Bronchial epithelial cell (primary cell): ENCODE results near the gene MARCHF3. TPM values are rescaled to one million over a fixed set of nuclear protein-coding genes. Genes with fewer than 3 reads are reported as not detected.
A peak's percentile ranks its signal among the peaks of the same experiment; 100 is the strongest.
"Not testable (repeated sequence)": the region's sequence is repeated elsewhere in the genome, so short reads cannot be mapped to it uniquely, and the experiment has no call there.

ENCODE experiments used
- DNase-seq: peaks from one replicate; pipeline ENCODE4 v3.0.0-alpha.2; 2010; ENCODE audit warnings: low read depth
- FAIRE-seq: peaks from 2 replicates; lab custom pipeline; 2011; peaks lifted over from hg19 to GRCh38; lab: Jason Lieb, UNC
- H3K27me3 ChIP-seq: 2 replicates; pipeline ENCODE4 v1.5.1; 2011; ENCODE audit warnings: low read length; ENCODE audit not compliant: control insufficient read depth, insufficient read depth
- H3K36me3 ChIP-seq: 2 replicates; pipeline ENCODE4 v1.5.1; 2011; ENCODE audit warnings: low read length; ENCODE audit not compliant: control insufficient read depth, insufficient read depth
- H3K4me3 ChIP-seq: 2 replicates; pipeline ENCODE4 v1.5.1; 2011; ENCODE audit warnings: mild to moderate bottlenecking, low read depth, low read length, control low read depth
- total RNA-seq: library from RNA; depleted of rRNA; stranded (reverse); fragments of >200 nt; gene quantifications from 2 replicates; pipeline ENCODE4 v1.2.1, GENCODE V29; 2014
- TF ChIP-seq, protein P1 (sequence below): IDR thresholded peaks from 2 replicates; pipeline ENCODE4 v1.5.1; 2011; ENCODE audit warnings: mild to moderate bottlenecking, moderate library complexity, low read length, control low read depth, inconsistent platforms; ENCODE audit not compliant: insufficient read depth, severe bottlenecking

Gene MARCHF3
- total RNA-seq, 1 donor from 2014 or later, result 1.6 TPM

DNA sequence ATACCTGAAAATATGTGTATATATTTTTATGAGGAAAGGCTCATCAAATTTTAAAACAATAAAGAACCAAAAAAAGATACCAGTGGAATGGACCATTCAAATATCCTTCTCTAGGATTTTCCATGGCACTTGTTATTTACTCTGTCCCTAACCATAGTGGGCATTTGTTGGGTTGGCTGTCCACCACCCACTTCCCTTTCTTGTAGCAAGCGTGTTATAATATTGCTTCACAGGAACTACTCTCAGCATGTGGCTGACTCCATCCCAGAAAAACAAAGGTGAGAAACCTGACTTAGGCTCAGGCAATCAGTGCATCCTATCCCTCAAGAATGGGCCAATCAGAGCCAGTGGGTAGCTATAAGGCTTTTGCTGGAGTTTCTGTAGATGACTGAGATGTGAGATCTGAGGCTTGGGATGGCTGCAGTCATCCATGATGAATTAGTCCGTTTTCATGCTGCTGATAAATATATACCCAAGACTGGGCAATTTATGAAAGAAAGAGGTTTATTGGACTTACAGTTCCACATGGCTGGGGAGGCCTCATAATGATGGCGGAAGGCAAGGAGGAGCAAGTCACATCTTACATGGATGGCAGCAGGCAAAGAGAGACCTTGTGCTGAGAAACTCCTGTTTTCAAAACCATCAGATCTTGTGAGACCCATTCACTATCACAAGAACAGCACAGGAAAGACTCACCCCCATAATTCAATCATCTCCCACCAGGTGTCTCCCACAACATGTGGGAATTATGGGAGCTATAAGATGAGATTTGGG is 25.7 kb upstream of the MARCHF3 start:
- FAIRE-seq, result no peak
- no peak for DNase-seq
- peaks cover 2% of the 10 kb centered on the region for H3K36me3 ChIP-seq

DNA sequence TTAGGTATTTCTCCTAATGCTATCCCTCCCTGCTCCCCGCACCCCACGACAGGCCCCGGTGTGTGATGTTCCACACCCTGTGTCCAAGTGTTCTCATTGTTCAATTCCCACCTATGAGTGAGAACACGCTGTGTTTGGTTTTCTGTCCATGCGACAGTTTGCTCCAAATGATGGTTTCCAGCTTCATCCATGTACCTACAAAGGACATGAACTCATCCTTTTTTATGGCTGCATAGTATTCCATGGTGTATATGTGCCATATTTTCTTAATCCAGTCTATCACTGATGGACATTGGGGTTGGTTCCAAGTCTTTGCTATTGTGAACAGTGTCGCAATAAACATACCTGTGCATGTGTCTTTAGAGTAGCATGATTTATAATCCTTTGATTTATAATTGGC is 23.2 kb upstream of the MARCHF3 start:
- not testable (repeated sequence) for H3K27me3 ChIP-seq, DNase-seq, FAIRE-seq, H3K36me3 ChIP-seq, H3K4me3 ChIP-seq

More for the DNA sequence above, 25.7 kb upstream of the MARCHF3 start:
- no peaks in the 10 kb centered on the region for H3K27me3 ChIP-seq
- TF ChIP-seq, protein P1, sequence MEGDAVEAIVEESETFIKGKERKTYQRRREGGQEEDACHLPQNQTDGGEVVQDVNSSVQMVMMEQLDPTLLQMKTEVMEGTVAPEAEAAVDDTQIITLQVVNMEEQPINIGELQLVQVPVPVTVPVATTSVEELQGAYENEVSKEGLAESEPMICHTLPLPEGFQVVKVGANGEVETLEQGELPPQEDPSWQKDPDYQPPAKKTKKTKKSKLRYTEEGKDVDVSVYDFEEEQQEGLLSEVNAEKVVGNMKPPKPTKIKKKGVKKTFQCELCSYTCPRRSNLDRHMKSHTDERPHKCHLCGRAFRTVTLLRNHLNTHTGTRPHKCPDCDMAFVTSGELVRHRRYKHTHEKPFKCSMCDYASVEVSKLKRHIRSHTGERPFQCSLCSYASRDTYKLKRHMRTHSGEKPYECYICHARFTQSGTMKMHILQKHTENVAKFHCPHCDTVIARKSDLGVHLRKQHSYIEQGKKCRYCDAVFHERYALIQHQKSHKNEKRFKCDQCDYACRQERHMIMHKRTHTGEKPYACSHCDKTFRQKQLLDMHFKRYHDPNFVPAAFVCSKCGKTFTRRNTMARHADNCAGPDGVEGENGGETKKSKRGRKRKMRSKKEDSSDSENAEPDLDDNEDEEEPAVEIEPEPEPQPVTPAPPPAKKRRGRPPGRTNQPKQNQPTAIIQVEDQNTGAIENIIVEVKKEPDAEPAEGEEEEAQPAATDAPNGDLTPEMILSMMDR, result no peak
- no peak overlapping the region for H3K4me3 ChIP-seq

DNA sequence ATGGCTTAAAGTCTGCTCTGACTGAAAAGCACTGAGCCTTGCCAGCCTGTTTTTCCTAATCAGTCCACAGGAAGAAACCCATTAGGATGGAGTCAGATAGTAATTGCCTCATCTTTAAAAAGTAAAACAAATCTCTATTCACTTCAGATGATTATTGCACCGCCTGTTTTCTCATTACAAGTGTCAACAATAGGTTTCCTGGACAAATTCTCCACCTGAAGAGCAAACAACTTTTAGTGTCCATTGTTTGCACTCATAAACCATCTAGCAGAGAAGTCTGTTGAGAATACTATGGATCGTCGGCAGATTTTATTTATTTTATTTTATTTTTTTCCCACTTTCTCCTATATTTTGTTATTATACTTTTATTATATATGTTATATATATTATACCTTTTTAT is 22.7 kb upstream of the MARCHF3 start:
- TF ChIP-seq, protein P1, result no peak
- FAIRE-seq, result no peak
- Histone ChIP-seq H3K36me3 (peaks cover 2% of the 10 kb centered on the region), H3K27me3 (no peaks in the 10 kb centered on the region), H3K4me3 (no peak overlapping the region)
- no peak for DNase-seq

DNA sequence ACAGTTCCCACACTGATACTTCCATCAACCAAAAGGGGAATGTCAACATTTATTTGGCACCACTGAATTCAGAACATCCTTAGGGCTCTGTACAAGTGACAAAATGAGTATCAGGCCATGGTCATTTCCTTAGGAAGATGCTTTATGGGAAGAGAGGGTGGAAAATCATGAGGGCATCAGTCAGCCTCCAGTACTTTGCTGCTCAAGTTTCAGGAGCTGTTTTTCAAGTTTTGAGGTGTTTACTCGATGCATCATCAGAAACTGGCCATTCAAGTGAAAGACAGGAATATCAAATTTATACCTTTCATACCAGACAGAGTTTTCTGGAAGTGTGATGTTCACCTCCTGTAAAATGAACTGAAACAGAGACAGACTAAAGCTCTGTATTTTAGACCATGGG is 21.2 kb upstream of the MARCHF3 start:
- Histone ChIP-seq H3K27me3 (no peaks in the 10 kb centered on the region), H3K4me3 (no peak overlapping the region), H3K36me3 (peaks cover 2% of the 10 kb centered on the region)
- FAIRE-seq (no peak), DNase-seq (peak; percentile 56)
- TF ChIP-seq, protein P1, result no peak

DNA sequence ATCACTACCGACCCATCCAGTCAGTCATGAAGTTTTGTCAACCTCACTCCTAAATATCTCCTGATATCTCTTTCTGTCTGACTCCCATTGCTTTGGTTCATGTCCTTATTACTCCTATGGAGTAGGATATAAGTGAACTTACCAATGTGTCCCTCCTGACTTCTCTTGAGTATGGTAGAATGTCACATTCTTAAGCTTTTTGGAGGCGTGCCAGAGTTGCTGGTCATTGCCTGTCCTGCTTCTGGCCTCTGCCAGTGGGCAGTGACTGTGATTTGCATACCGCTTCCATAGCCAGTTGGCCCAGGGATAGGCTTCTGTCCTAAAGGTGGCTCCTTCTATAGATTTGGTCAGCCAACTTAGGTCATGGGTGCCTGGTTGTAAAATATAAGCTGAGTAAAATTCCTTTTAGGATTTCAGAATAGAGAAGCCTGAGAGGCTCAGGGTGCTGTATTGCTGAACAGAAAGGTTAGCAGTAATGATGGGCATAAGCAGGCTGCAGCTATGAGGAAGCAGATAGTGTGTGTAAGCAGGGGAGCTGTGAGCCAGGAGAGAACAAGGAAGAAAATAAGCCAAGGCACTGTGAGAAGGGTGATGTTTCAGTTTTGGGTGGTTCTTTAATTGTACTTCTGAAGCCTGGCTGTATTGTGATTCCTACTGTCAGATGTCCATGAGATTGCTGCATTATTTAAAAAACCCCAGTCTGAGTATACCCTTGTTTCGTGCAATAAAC is 16.1 kb upstream of the MARCHF3 start:
- Histone ChIP-seq H3K36me3 (no peaks in the 10 kb centered on the region), H3K4me3 (no peak overlapping the region), H3K27me3 (no peaks in the 10 kb centered on the region)
- no peak for DNase-seq
- TF ChIP-seq, protein P1, result no peak
- no peak for FAIRE-seq

DNA sequence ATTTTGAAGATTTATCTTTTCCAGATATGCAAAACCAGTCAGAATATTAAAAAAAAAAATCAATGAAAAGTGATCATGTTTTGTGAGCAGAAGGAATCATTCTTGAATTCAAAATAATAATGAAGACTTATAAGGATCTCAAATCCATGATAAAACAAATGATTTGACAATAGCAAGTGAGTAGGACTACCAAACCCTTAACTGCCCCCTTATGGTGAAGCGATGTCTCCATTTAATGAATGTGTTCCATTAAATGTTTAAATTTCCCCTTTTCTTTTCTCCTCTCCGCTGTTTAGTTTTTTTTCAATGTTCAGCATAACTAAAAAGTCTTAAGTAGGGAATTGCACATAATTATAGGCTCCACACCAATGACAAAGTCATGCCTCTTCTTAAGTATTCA is 12.2 kb upstream of the MARCHF3 start:
- TF ChIP-seq, protein P1, result no peak
- no peaks in the 10 kb centered on the region for H3K27me3 ChIP-seq
- FAIRE-seq (no peak), DNase-seq (no peak)
- no peaks in the 10 kb centered on the region for H3K36me3 ChIP-seq
- H3K4me3 ChIP-seq, result no peak overlapping the region
